Colonic mucosa (tissue), 4 donors: ENCODE data around the gene KCNK16. TPM values are rescaled to one million over a fixed set of nuclear protein-coding genes. Genes with fewer than 3 reads are reported as not detected.

Experiments used
- DNase-seq: peaks from one replicate; pipeline ENCODE4 v3.0.0-alpha.2; 2020
- H3K27ac ChIP-seq: fragments of 200-600 bp; one replicate; pipeline ENCODE4 v1.8.0; 2021
- H3K27me3 ChIP-seq: fragments of 200-600 bp; one replicate; pipeline ENCODE4 v1.8.0; 2021
- H3K36me3 ChIP-seq: fragments of 200-600 bp; one replicate; pipeline ENCODE4 v1.8.0; 2021
- H3K4me1 ChIP-seq: fragments of 200-600 bp; one replicate; pipeline ENCODE4 v1.8.0; 2021; ENCODE audit warnings: mild to moderate bottlenecking
- H3K4me3 ChIP-seq: fragments of 200-600 bp; one replicate; pipeline ENCODE4 v1.8.0; 2021
- H3K9ac ChIP-seq, 2 donors: one replicate each; pipeline ENCODE4 v1.7.0; 2013; ENCODE audit warnings: control low read depth in 2 of 2, low read depth in 2 of 2, low read length in 2 of 2
- H3K9me3 ChIP-seq: fragments of 200-600 bp; one replicate; pipeline ENCODE4 v1.8.0; 2021
- CTCF ChIP-seq: fragments of 200-600 bp; IDR thresholded peaks from one replicate; pipeline ENCODE4 v1.8.0; 2022; ENCODE audit warnings: antibody characterized with exemption, mild to moderate bottlenecking
- intact Hi-C: fragments of 100-400 bp; cut with DNase I; formaldehyde crosslinking; loops from one replicate; pipeline ENCODE4 v1.14.1; 2022
- total RNA-seq, 2 donors: library from RNA; stranded (reverse); fragmentation: NEBNext Ultra II Directional in 1 of 2; extraction: Animal tissue kit (Norgen Biotek cat#: 25700) in 1 of 2; gene quantifications; one replicate each; pipeline ENCODE4 v1.2.1, GENCODE V29; 2021
- donor health status: healthy.
- donor health status: DM: no; HTN: no; CAD: no.
- donor health status: DM: no; HTN: no; CAD: no.

The KCNK16 gene
- total RNA-seq, 2 donors from 2014 or later, result not detected

GRCh38 chr6:39333644-39334438 lies 11.3 kb upstream of the KCNK16 start:
- Histone ChIP-seq H3K9ac (no peak overlapping the region), H3K9me3 (no peaks in the 10 kb centered on the region), H3K36me3 (no peaks in the 10 kb centered on the region), H3K27me3 (no peaks in the 10 kb centered on the region), H3K4me1 (no peaks in the 10 kb centered on the region), H3K27ac (no peak overlapping the region), H3K4me3 (no peak overlapping the region)
- no peak for DNase-seq
- intact Hi-C loops, result no loop called here
- TF ChIP-seq CTCF, result no peak

GRCh38 chr6:39330476-39330875 lies 8.0 kb upstream of the KCNK16 start:
- H3K9me3 ChIP-seq, result no peaks in the 10 kb centered on the region
- no peak for TF ChIP-seq CTCF
- H3K27ac ChIP-seq, result no peak overlapping the region
- H3K4me1 ChIP-seq, result no peaks in the 10 kb centered on the region
- no peaks in the 10 kb centered on the region for H3K36me3 ChIP-seq
- intact Hi-C loops, result no loop called here
- H3K9ac ChIP-seq, result no peak overlapping the region
- no peaks in the 10 kb centered on the region for H3K27me3 ChIP-seq
- DNase-seq, result no peak
- H3K4me3 ChIP-seq, result no peak overlapping the region

GRCh38 chr6:39330057-39330456 lies 7.6 kb upstream of the KCNK16 start:
- TF ChIP-seq CTCF, result no peak
- Histone ChIP-seq H3K36me3 (no peaks in the 10 kb centered on the region), H3K4me1 (no peaks in the 10 kb centered on the region), H3K9me3 (no peaks in the 10 kb centered on the region), H3K4me3 (no peak overlapping the region), H3K27me3 (no peaks in the 10 kb centered on the region), H3K27ac (no peak overlapping the region), H3K9ac (no peak overlapping the region)
- intact Hi-C loops, result no loop called here
- DNase-seq, result no peak

- no peaks in the 10 kb centered on the region for H3K36me3 ChIP-seq
- intact Hi-C loops, result no loop called here
- H3K27me3 ChIP-seq, result no peaks in the 10 kb centered on the region
- no peak overlapping the region for H3K9ac ChIP-seq
- no peaks in the 10 kb centered on the region for H3K4me1 ChIP-seq
- H3K27ac ChIP-seq, result no peak overlapping the region
- TF ChIP-seq CTCF, result no peak
- no peaks in the 10 kb centered on the region for H3K9me3 ChIP-seq
- DNase-seq, result no peak
- H3K4me3 ChIP-seq, result no peak overlapping the region
Observed at GRCh38 chr6:39328066-39328465, 5.6 kb upstream of the KCNK16 start.

- H3K4me1 ChIP-seq, result no peaks in the 10 kb centered on the region
- no peak for TF ChIP-seq CTCF
- no peak for DNase-seq
- H3K9ac ChIP-seq, result no peak overlapping the region
- H3K36me3 ChIP-seq, result no peaks in the 10 kb centered on the region
- H3K4me3 ChIP-seq, result no peak overlapping the region
- intact Hi-C loops, result no loop called here
- H3K27ac ChIP-seq, result no peak overlapping the region
- no peaks in the 10 kb centered on the region for H3K9me3 ChIP-seq
- H3K27me3 ChIP-seq, result no peaks in the 10 kb centered on the region
Observed at GRCh38 chr6:39327507-39327906, 5.0 kb upstream of the KCNK16 start.
